ENCODE data around the gene RFX5. TPM values are rescaled to one million over a fixed set of nuclear protein-coding genes. Genes with fewer than 3 reads are reported as not detected.

The RFX5 gene
- total and polyA plus RNA-seq, 2 experiments from 2014 or later: 13.3 to 44.5 TPM

- TF ChIP-seq ETS1 (IDR thresholded peaks at IDR 0.05) (no peak), CTCF (conservative IDR thresholded peaks at IDR 0.05; ENCODE audit: low read depth in 2 of 2) (no peak)
Observed at GRCh38 chr1:151315565-151316235, 31.4 kb downstream of the RFX5 start (continued).

- Histone ChIP-seq H3K27ac (ENCODE audit: low read depth) (no peak overlapping the region), H3K27me3 (ENCODE audit: insufficient read depth) (no peaks in the 10 kb centered on the region), H3F3A (replicated peaks; ENCODE audit: low read depth) (no peaks in the 10 kb centered on the region), H3K4me2 (no peak overlapping the region), H4K20me1 (replicated peaks; ENCODE audit: insufficient read depth) (peaks cover 6% of the 10 kb centered on the region), H3K4me3 (no peak overlapping the region), H3K36me3 (ENCODE audit: insufficient read depth) (no peaks in the 10 kb centered on the region; the same call in 1 of the 2 replicates), H3K9me2 (ENCODE audit: insufficient read depth) (no peaks in the 10 kb centered on the region), H3K4me1 (ENCODE audit: insufficient read depth) (peaks cover 10% of the 10 kb centered on the region; the same call in 1 of the 2 replicates), H3K79me2 (replicated peaks; ENCODE audit: insufficient read depth) (0 out of 2 replicates have a peak, but pooled peaks cover 3% of the 10 kb centered on the region), H2AFZ (no peak overlapping the region)
- H3K4me1 Mint-ChIP-seq: peaks cover 13% of the 10 kb centered on the region
- no peaks in the 10 kb centered on the region for H3K9me3 Mint-ChIP-seq
- DNase-seq (ENCODE audit: low spot score) (no peak), ATAC-seq (no peak)
- H3K4me3 Mint-ChIP-seq: no peak overlapping the region
- peaks cover 14% of the 10 kb centered on the region for H3K36me3 Mint-ChIP-seq (ENCODE audit: low read depth)
- peaks cover 4% of the 10 kb centered on the region for H3K27me3 Mint-ChIP-seq (ENCODE audit: insufficient read depth, low read depth, poor library complexity)
- H3K27ac Mint-ChIP-seq: no peak overlapping the region
- TF ChIP-seq ETS1 (IDR thresholded peaks at IDR 0.05): no peak
- no peak for TF ChIP-seq CREB1 (CRISPR knock-in tag; IDR thresholded peaks at IDR 0.05; ENCODE audit: low read depth)
- no peak for TF ChIP-seq STAT1 (IDR thresholded peaks at IDR 0.05; ENCODE audit: unreplicated experiment)
- TF ChIP-seq EZH2phosphoT487 (IDR thresholded peaks at IDR 0.05; ENCODE audit: unreplicated experiment): no peak
- no peak for TF ChIP-seq ZNF114 (CRISPR knock-in tag; IDR thresholded peaks at IDR 0.05)
- no peak for TF ChIP-seq CTCF (conservative IDR thresholded peaks at IDR 0.05; ENCODE audit: low read depth in 2 of 2)
- no peak for TF ChIP-seq EZH2 (IDR thresholded peaks at IDR 0.05; ENCODE audit: low read depth, unreplicated experiment)
- TF ChIP-seq ZNF331 (CRISPR knock-in tag; IDR thresholded peaks at IDR 0.05; ENCODE audit: low read depth): no peak
- TF ChIP-seq JUNB (IDR thresholded peaks at IDR 0.05; ENCODE audit: unreplicated experiment): no peak
- no peak for TF ChIP-seq ZNF462 (CRISPR knock-in tag; IDR thresholded peaks at IDR 0.05)
Observed at GRCh38 chr1:151314137-151314875, 32.7 kb downstream of the RFX5 start.
